Neuronal stem cell (in vitro differentiated cells): ENCODE measurements around the gene RILPL1.

Experiments used
- DNase-seq: peaks from one replicate; pipeline ENCODE4 v3.0.0-alpha.2; 2013; ENCODE audit warnings: low spot score
- H2AFZ ChIP-seq: one replicate; pipeline ENCODE4 v1.6.1; 2013; ENCODE audit warnings: mild to moderate bottlenecking, low read length, inconsistent platforms
- H2AK5ac ChIP-seq: 2 replicates; pipeline ENCODE4 v1.6.1; 2013; ENCODE audit warnings: low read depth, mild to moderate bottlenecking, inconsistent platforms, low read length, moderate library complexity, mixed read lengths
- H2BK120ac ChIP-seq: 2 replicates; pipeline ENCODE4 v1.6.1; 2013; ENCODE audit warnings: low read depth, mild to moderate bottlenecking, inconsistent platforms, low read length, moderate library complexity, mixed read lengths
- H2BK12ac ChIP-seq: one replicate; pipeline ENCODE4 v1.6.1; 2013; ENCODE audit warnings: low read length, inconsistent platforms
- H2BK15ac ChIP-seq: 2 replicates; pipeline ENCODE4 v1.6.1; 2013; ENCODE audit warnings: mild to moderate bottlenecking, low read length, inconsistent platforms, mixed read lengths
- H2BK5ac ChIP-seq: one replicate; pipeline ENCODE4 v1.6.1; 2013; ENCODE audit warnings: inconsistent platforms, mild to moderate bottlenecking, low read length, moderate library complexity
- H3K14ac ChIP-seq: one replicate; pipeline ENCODE4 v1.6.1; 2013; ENCODE audit warnings: low read length, inconsistent platforms
- H3K18ac ChIP-seq: 2 replicates; pipeline ENCODE4 v1.6.1; 2013; ENCODE audit warnings: low read length, inconsistent platforms
- H3K23ac ChIP-seq: 2 replicates; pipeline ENCODE4 v1.6.1; 2013; ENCODE audit warnings: low read depth, mild to moderate bottlenecking, mixed read lengths, low read length, inconsistent platforms; ENCODE audit not compliant: poor library complexity
- H3K27ac ChIP-seq: replicated peaks from 3 replicates; pipeline ENCODE4 v1.5.1; 2013; ENCODE audit warnings: low read length, inconsistent platforms
- H3K27me3 ChIP-seq, 3 experiments: 2 replicates each; pipeline ENCODE4 v1.6.1; 2013; ENCODE audit warnings: low read length in 3 of 3, mild to moderate bottlenecking in 2 of 3, inconsistent platforms in 1 of 3, low read depth in 1 of 3, mixed read lengths in 1 of 3, moderate library complexity in 1 of 3; ENCODE audit not compliant: control insufficient read depth in 3 of 3, insufficient read depth in 3 of 3
- H3K36me3 ChIP-seq, 2 donors: replicated peaks in 1 of 2; 2 replicates each; pipeline ENCODE4 v1.6.1; 2013; ENCODE audit warnings: low read length in 2 of 2; ENCODE audit not compliant: control insufficient read depth in 2 of 2, insufficient read depth in 2 of 2
- H3K4ac ChIP-seq: 2 replicates; pipeline ENCODE4 v1.6.1; 2013; ENCODE audit warnings: inconsistent platforms, mild to moderate bottlenecking, low read length, moderate library complexity
- H3K4me1 ChIP-seq, 2 donors: 1 replicate in 1 of 2; 2 replicates in 1 of 2; pipeline ENCODE4 v1.6.1; 2013; ENCODE audit warnings: low read length in 2 of 2, low read depth in 1 of 2; ENCODE audit not compliant: control insufficient read depth in 2 of 2, insufficient read depth in 1 of 2
- H3K4me2 ChIP-seq: one replicate; pipeline ENCODE4 v1.6.1; 2013; ENCODE audit warnings: mild to moderate bottlenecking, low read length, inconsistent platforms; ENCODE audit not compliant: insufficient read depth, poor library complexity, severe bottlenecking
- H3K4me3 ChIP-seq, 2 donors: 2 replicates each; pipeline ENCODE4 v1.5.1; 2013; ENCODE audit warnings: low read length in 2 of 2, mild to moderate bottlenecking in 2 of 2, inconsistent platforms in 1 of 2, moderate library complexity in 1 of 2
- H3K79me1 ChIP-seq: one replicate; pipeline ENCODE4 v1.6.1; 2013; ENCODE audit warnings: low read depth, mild to moderate bottlenecking, inconsistent platforms, low read length, moderate library complexity
- H3K9ac ChIP-seq: one replicate; pipeline ENCODE4 v1.6.1; 2013; ENCODE audit warnings: mild to moderate bottlenecking, low read depth, low read length, inconsistent platforms; ENCODE audit not compliant: poor library complexity
- H3K9me3 ChIP-seq, 2 donors: replicated peaks in 1 of 2; 2 replicates each; pipeline versions ENCODE3 to v1.6.1; 2013; ENCODE audit warnings: low read length in 2 of 2, mild to moderate bottlenecking in 2 of 2, inconsistent platforms in 1 of 2, low read depth in 1 of 2, mixed read lengths in 1 of 2, moderate library complexity in 1 of 2; ENCODE audit not compliant: control insufficient read depth in 2 of 2, insufficient read depth in 1 of 2
- H4K8ac ChIP-seq: one replicate; pipeline ENCODE4 v1.6.1; 2013; ENCODE audit warnings: low read depth, mild to moderate bottlenecking, inconsistent platforms, low read length, moderate library complexity
- H4K91ac ChIP-seq: one replicate; pipeline ENCODE4 v1.6.1; 2013; ENCODE audit warnings: low read length, low read depth, mild to moderate bottlenecking, inconsistent platforms; ENCODE audit not compliant: poor library complexity
- WGBS, 2 donors: extraction: QIAGEN DNeasy Blood & Tissue Kit; methylation state at CpG; one replicate each; pipeline ENCODE4 v1.1.7; 2013; ENCODE audit warnings: missing lambda C conversion rate in 2 of 2, mixed read lengths in 1 of 2; ENCODE audit not compliant: insufficient read length in 2 of 2, insufficient replicate concordance in 1 of 2; ENCODE audit errors: extremely low coverage in 2 of 2; 5-methylcytosine and 5-hydroxymethylcytosine counted together

Gene RILPL1

GRCh38 chr12:123436017-123436964, 97.2 kb downstream of the RILPL1 start, which contains the start of gene RILPL2:
RILPL2 (minus strand) TSS chr12:123436684; CDS start chr12:123436420, 264 bp downstream.
- Histone ChIP-seq H2BK12ac (peak within 1 kb of the TSS; percentile 36), H4K8ac (no peak within 1 kb of the TSS), H3K79me1 (no peaks in the 10 kb centered on the region), H2AFZ (peak within 1 kb of the TSS; percentile 100), H3K18ac (peak within 1 kb of the TSS; percentile 77), H3K4me3 (peak within 1 kb of the TSS; percentile 84 to 95), H2AK5ac (no peak within 1 kb of the TSS), H4K91ac (no peak within 1 kb of the TSS), H3K9ac (peak within 1 kb of the TSS; percentile 85), H3K14ac (no peak within 1 kb of the TSS), H3K4me2 (peak within 1 kb of the TSS; percentile 97), H2BK15ac (peak within 1 kb of the TSS; percentile 37), H3K4me1 (peaks cover 0 to 6% of the 10 kb centered on the region in 2 donors), H3K27me3 (peaks cover 0 to 11% (median 0%) of the 10 kb centered on the region in 3 experiments), H3K23ac (peak within 1 kb of the TSS; percentile 90), H3K27ac (no peak within 1 kb of the TSS), H2BK120ac (no peak within 1 kb of the TSS), H2BK5ac (no peak within 1 kb of the TSS), H3K4ac (no peak within 1 kb of the TSS), H3K36me3 (no peaks in the 10 kb centered on the region), H3K9me3 (no peaks in the 10 kb centered on the region)
- no CpG with 5 or more reads among the region's 69 CpGs for WGBS, 2 donors
- peak; percentile 49 for DNase-seq

GRCh38 chr12:123435636-123436016, 97.9 kb downstream of the RILPL1 start:
- no peaks in the 10 kb centered on the region for H3K9me3 ChIP-seq
- H2BK15ac ChIP-seq, result no peak overlapping the region
- no peak overlapping the region for H3K9ac ChIP-seq
- no peak overlapping the region for H3K27ac ChIP-seq
- no peak overlapping the region for H3K4ac ChIP-seq
- H3K14ac ChIP-seq, result no peak overlapping the region
- H3K4me3 ChIP-seq, result peak overlapping the region; percentile 84 to 95
- H3K18ac ChIP-seq, result no peak overlapping the region
- H2BK12ac ChIP-seq, result no peak overlapping the region
- H4K91ac ChIP-seq, result no peak overlapping the region
- H2BK120ac ChIP-seq, result no peak overlapping the region
- H2AK5ac ChIP-seq, result no peak overlapping the region
- peak overlapping the region; percentile 100 for H2AFZ ChIP-seq
- H3K27me3 ChIP-seq, result peaks cover 0 to 11% (median 0%) of the 10 kb centered on the region in 3 experiments
- DNase-seq, result no peak
- no peak overlapping the region for H2BK5ac ChIP-seq
- no peak overlapping the region for H4K8ac ChIP-seq
- H3K4me2 ChIP-seq, result peak overlapping the region; percentile 97
- H3K79me1 ChIP-seq, result no peaks in the 10 kb centered on the region
- no peaks in the 10 kb centered on the region for H3K36me3 ChIP-seq
- H3K23ac ChIP-seq, result no peak overlapping the region
- H3K4me1 ChIP-seq, result peaks cover 0 to 6% of the 10 kb centered on the region in 2 donors
- no CpG with 5 or more reads among the region's 5 CpGs for WGBS, 2 donors

GRCh38 chr12:123433615-123434014, 99.9 kb downstream of the RILPL1 start:
- Histone ChIP-seq H3K9ac (no peak overlapping the region), H4K8ac (no peak overlapping the region), H3K9me3 (no peaks in the 10 kb centered on the region), H2BK12ac (no peak overlapping the region), H2BK15ac (no peak overlapping the region), H2AFZ (no peak overlapping the region), H3K4me2 (no peak overlapping the region), H2BK5ac (no peak overlapping the region), H3K79me1 (no peaks in the 10 kb centered on the region), H3K4ac (no peak overlapping the region), H3K27me3 (peaks cover 0 to 11% (median 0%) of the 10 kb centered on the region in 3 experiments), H4K91ac (no peak overlapping the region), H3K4me3 (no peak overlapping the region), H3K36me3 (peaks cover 0 to 3% of the 10 kb centered on the region in 2 donors), H2AK5ac (no peak overlapping the region), H3K18ac (no peak overlapping the region), H2BK120ac (no peak overlapping the region), H3K27ac (no peak overlapping the region), H3K4me1 (peaks cover 0 to 6% of the 10 kb centered on the region in 2 donors), H3K23ac (no peak overlapping the region), H3K14ac (no peak overlapping the region)
- no peak for DNase-seq
- no CpG with 5 or more reads among the region's 6 CpGs for WGBS, 2 donors
